D721Med (cell line): ENCODE results near the gene ANKS1B.

ENCODE experiments used
- DNase-seq: peaks from one replicate; pipeline ENCODE4 v3.0.0; 2011; ENCODE audit warnings: low spot score; ENCODE audit not compliant: insufficient read length
- FAIRE-seq: peaks from 2 replicates; lab custom pipeline; 2011; peaks lifted over from hg19 to GRCh38; lab: Jason Lieb, UNC
- TF ChIP-seq, protein P1 (sequence below): IDR thresholded peaks from 2 replicates; pipeline ENCODE4 v1.5.1; 2012; ENCODE audit warnings: mild to moderate bottlenecking, control low read depth; ENCODE audit not compliant: insufficient read depth; ENCODE audit errors: missing control alignments

ANKS1B gene

DNA sequence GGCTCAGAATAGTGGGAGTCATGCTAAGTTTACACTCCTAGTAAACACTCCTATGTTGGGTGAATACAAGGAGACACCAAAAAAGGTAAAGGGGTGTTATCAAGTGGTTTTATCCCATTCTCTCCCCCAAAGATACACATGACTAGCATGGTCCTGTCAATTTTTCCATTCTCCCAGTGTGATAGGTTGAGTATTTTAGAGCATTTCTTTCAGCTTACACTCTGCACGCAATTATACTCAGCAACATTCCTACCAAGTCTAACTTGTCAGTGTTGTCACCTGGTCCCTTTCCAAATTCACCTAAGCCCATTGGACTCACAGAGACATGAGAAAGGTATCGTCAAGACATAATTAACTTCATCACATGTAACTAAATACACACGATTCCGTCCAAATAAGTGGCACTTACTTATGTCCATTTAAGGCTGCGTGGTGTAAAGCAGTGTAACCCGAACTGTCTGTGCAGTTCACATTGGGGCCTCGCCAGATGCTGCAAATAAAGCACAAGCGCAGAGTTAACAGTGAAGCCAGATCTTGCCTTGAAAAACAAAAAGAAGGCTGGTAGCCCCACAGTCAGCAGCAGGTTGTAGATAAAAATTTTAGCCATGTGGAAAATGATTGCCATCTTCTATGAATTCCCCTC, 159.7 kb downstream of the ANKS1B start:
- FAIRE-seq (no peak), DNase-seq (no peak)
- TF ChIP-seq, protein P1, sequence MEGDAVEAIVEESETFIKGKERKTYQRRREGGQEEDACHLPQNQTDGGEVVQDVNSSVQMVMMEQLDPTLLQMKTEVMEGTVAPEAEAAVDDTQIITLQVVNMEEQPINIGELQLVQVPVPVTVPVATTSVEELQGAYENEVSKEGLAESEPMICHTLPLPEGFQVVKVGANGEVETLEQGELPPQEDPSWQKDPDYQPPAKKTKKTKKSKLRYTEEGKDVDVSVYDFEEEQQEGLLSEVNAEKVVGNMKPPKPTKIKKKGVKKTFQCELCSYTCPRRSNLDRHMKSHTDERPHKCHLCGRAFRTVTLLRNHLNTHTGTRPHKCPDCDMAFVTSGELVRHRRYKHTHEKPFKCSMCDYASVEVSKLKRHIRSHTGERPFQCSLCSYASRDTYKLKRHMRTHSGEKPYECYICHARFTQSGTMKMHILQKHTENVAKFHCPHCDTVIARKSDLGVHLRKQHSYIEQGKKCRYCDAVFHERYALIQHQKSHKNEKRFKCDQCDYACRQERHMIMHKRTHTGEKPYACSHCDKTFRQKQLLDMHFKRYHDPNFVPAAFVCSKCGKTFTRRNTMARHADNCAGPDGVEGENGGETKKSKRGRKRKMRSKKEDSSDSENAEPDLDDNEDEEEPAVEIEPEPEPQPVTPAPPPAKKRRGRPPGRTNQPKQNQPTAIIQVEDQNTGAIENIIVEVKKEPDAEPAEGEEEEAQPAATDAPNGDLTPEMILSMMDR, result no peak

DNA sequence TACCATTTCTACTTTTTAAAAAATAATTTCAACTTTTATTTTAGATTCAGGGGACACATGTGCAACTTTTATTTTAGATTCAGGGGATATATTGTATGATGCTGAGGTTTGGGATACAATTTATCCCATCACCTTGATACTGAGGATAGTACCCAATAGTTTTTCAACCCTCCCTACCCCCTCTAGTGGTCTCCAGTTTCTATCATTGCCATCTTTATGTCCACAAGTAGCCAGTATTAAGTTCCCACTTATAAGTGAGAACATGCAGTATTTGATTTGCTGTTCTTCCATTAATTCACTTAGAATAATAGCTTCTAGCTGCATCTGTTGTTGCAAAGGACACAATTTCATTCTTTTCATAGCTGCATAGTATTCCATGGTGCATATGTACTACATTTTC, 162.5 kb downstream of the ANKS1B start:
- FAIRE-seq (no peak), DNase-seq (no peak)
- TF ChIP-seq, protein P1, result no peak

DNA sequence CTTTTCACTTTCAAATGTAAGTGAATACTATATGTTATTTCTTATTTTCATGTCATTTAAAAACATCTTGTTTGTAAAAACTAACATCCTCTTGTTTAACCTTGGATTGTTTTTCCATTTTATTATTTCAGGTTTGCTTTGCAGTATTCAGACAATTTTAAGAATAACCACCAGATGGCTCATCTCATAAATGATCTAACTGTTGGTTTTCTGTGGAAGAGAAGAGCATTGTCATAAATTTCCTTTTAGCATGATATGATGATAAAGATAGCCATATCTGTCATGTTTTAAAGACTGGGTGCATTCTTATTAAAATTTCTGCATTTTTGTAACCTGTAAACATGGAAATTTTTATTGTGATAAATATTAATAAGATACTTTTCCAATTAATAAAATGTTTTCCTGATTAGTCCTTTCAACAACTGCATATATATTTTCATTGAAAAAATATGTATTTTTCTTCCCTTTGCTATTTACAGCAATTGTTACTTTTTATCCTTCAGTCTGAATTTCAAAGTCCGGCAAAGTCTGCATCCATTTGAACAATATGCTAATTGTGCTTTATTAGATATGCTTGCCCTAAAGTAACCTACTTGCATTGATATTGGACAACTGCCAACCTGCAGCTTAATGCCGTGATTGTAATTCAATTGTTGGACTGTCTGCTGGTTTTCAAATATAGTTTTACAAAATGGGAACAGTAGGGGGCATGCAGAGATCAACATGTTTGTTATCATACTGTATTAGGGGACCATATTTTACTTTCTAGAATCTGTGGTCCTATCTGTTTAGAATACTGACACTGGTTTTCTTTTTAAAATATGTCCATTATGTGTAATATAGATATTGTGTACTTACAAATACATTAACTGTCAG, 173.8 kb downstream of the ANKS1B start:
- FAIRE-seq, result peak; percentile 77
- no peak for DNase-seq

GRCh38 chr12:99809909-99810308, 174.8 kb downstream of the ANKS1B start:
- TF ChIP-seq, protein P1, result no peak
- DNase-seq (no peak), FAIRE-seq (peak; percentile 83)

More for the DNA sequence above, 173.8 kb downstream of the ANKS1B start:
- TF ChIP-seq, protein P1, result peak; percentile 55

- TF ChIP-seq, protein P1, result no peak
- no peak for FAIRE-seq
- no peak for DNase-seq
These were observed 178.4 kb downstream of the ANKS1B start for GRCh38 chr12:99806304-99806703.

DNA sequence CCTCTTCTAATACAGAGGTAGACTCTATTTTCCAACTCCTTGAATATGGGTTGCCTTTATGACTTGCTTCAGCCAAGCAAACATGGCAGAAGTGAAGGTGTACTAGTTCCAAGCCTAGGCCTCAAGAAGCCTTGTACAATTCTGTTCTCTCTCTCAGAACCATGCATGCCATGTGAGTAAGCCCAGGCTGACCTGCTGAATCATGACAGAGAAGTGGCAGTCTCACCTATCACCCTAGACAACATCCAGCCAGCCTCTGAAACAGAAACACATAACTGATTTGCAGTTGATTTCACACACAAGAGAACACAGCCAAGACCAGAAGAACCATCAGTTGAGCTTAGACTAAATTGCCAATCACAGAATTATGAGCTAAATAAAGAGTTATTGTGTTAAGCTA, 180.0 kb downstream of the ANKS1B start:
- DNase-seq (no peak), FAIRE-seq (no peak)
- TF ChIP-seq, protein P1, result no peak
